GM12891 (cell line): ENCODE data around the gene UNC5C.

ENCODE experiments used
- DNase-seq: peaks from one replicate; pipeline ENCODE4 v3.0.0; 2011; ENCODE audit warnings: low spot score; ENCODE audit not compliant: insufficient read length
- FAIRE-seq: peaks from 2 replicates; lab custom pipeline; 2011; peaks lifted over from hg19 to GRCh38; lab: Jason Lieb, UNC
- PAX5 ChIP-seq: IDR thresholded peaks from 2 replicates; pipeline ENCODE4 v1.6.1; 2011; ENCODE audit warnings: low read length, moderate library complexity, mild to moderate bottlenecking; ENCODE audit not compliant: insufficient read depth, severe bottlenecking
- POLR2A ChIP-seq: IDR thresholded peaks from 2 replicates; pipeline ENCODE4 v1.6.1; 2011; ENCODE audit warnings: low read depth, low read length, control low read depth
- POLR2AphosphoS5 ChIP-seq: IDR thresholded peaks from 2 replicates; pipeline ENCODE4 v1.6.1; 2011; ENCODE audit warnings: low read depth, low read length, control low read depth
- POU2F2 ChIP-seq: IDR thresholded peaks from 2 replicates; pipeline ENCODE4 v1.6.1; 2011; ENCODE audit warnings: low read depth, mild to moderate bottlenecking, control low read depth, low read length, moderate library complexity
- SPI1 ChIP-seq: IDR thresholded peaks from 2 replicates; pipeline ENCODE4 v1.6.1; 2011; ENCODE audit warnings: low read depth, low read length, control low read depth
- TAF1 ChIP-seq: IDR thresholded peaks from 2 replicates; pipeline ENCODE4 v1.6.1; 2011; ENCODE audit warnings: low read depth, low read length, control low read depth

Gene UNC5C

GRCh38 chr4:95114521-95114920, 434.3 kb downstream of the UNC5C start:
- no peak for TF ChIP-seq POU2F2
- no peak for TF ChIP-seq POLR2AphosphoS5
- TF ChIP-seq PAX5: no peak
- TF ChIP-seq TAF1: no peak
- no peak for TF ChIP-seq SPI1
- TF ChIP-seq POLR2A: no peak
- FAIRE-seq (no peak), DNase-seq (no peak)
